CD4-positive, CD25-positive, alpha-beta regulatory T cell (primary cell): ENCODE results near the gene INMT. TPM values are rescaled to one million over a fixed set of nuclear protein-coding genes. Genes with fewer than 3 reads are reported as not detected.
A peak's percentile ranks its signal among the peaks of the same experiment; 100 is the strongest.

Experiments
- ATAC-seq, 2 donors: fragments of 150-1000 bp; cut with Tn5 transposase; one replicate each; pipeline ENCODE4 v1.10.0; 2021; ENCODE audit warnings: low read depth in 2 of 2, moderate number of reproducible peaks in 2 of 2, moderate library complexity in 1 of 2
- DNase-seq, 3 donors: peaks; one replicate each; pipeline versions ENCODE4 v3.0.0 to v3.0.0-alpha.2; 2012 to 2022; ENCODE audit warnings: mixed read lengths in 1 of 3
- H3K27ac ChIP-seq: one replicate; pipeline ENCODE4 v1.7.0; 2013; ENCODE audit warnings: mild to moderate bottlenecking, low read length; ENCODE audit not compliant: insufficient read depth, poor library complexity, severe bottlenecking
- H3K27me3 ChIP-seq: one replicate; pipeline ENCODE4 v1.7.0; 2013; ENCODE audit warnings: low read length; ENCODE audit not compliant: control insufficient read depth, insufficient read depth
- H3K36me3 ChIP-seq: one replicate; pipeline ENCODE4 v1.7.0; 2013; ENCODE audit warnings: mild to moderate bottlenecking, low read length, moderate library complexity; ENCODE audit not compliant: control insufficient read depth, insufficient read depth
- H3K4me1 ChIP-seq: 2 replicates; pipeline ENCODE4 v1.7.0; 2013; ENCODE audit warnings: mild to moderate bottlenecking, low read length; ENCODE audit not compliant: insufficient read depth, control insufficient read depth, poor library complexity, severe bottlenecking
- H3K4me3 ChIP-seq: one replicate; pipeline ENCODE4 v1.7.0; 2013; ENCODE audit warnings: low read depth, mild to moderate bottlenecking, low read length, moderate library complexity
- H3K9me3 ChIP-seq, 2 experiments: 1 replicate in 1 of 2; 2 replicates in 1 of 2; pipeline ENCODE4 v1.7.0; 2013; ENCODE audit warnings: low read length in 2 of 2, mild to moderate bottlenecking in 1 of 2, moderate library complexity in 1 of 2; ENCODE audit not compliant: control insufficient read depth in 2 of 2
- H3K27ac Mint-ChIP-seq, 3 donors: one replicate each; pipeline ENCODE4 v1.8.0; 2020 to 2022; ENCODE audit warnings: mild to moderate bottlenecking in 3 of 3, mixed read lengths in 3 of 3, moderate library complexity in 2 of 3
- H3K27me3 Mint-ChIP-seq: one replicate; pipeline ENCODE4 v1.8.0; 2022; ENCODE audit warnings: mild to moderate bottlenecking, mixed read lengths
- H3K36me3 Mint-ChIP-seq: one replicate; pipeline ENCODE4 v1.8.0; 2020; ENCODE audit warnings: mixed read lengths
- H3K4me1 Mint-ChIP-seq, 4 donors: one replicate each; pipeline ENCODE4 v1.8.0; 2020 to 2022; ENCODE audit warnings: mixed read lengths in 4 of 4, mild to moderate bottlenecking in 1 of 4
- H3K4me3 Mint-ChIP-seq, 4 donors: one replicate each; pipeline ENCODE4 v1.8.0; 2020 to 2022; ENCODE audit warnings: mild to moderate bottlenecking in 4 of 4, mixed read lengths in 4 of 4, moderate library complexity in 3 of 4
- H3K9me3 Mint-ChIP-seq, 7 donors: one replicate each; pipeline ENCODE4 v1.8.0; 2020 to 2022; ENCODE audit warnings: mixed read lengths in 7 of 7, mild to moderate bottlenecking in 3 of 7, moderate library complexity in 2 of 7
- polyA plus RNA-seq, 4 donors: library from polyadenylated mRNA; unstranded; fragments of 300-500 nt; fragmentation: Illumina TruSeq; gene quantifications; one replicate each; pipeline ENCODE4 v1.2.3, GENCODE V29; 2021
- total RNA-seq: library from RNA; stranded (reverse); gene quantifications from one replicate; pipeline ENCODE4 v1.2.3, GENCODE V29; 2022

The INMT gene
- total and polyA plus RNA-seq, 5 donors from 2014 or later = 0.14 to 0.16 TPM; not detected in 3

GRCh38 chr7:30707391-30708357 is 44.3 kb upstream of the INMT start:
- peak overlapping the region in 1 of 3 donors; percentile 16 for H3K27ac Mint-ChIP-seq

DNA sequence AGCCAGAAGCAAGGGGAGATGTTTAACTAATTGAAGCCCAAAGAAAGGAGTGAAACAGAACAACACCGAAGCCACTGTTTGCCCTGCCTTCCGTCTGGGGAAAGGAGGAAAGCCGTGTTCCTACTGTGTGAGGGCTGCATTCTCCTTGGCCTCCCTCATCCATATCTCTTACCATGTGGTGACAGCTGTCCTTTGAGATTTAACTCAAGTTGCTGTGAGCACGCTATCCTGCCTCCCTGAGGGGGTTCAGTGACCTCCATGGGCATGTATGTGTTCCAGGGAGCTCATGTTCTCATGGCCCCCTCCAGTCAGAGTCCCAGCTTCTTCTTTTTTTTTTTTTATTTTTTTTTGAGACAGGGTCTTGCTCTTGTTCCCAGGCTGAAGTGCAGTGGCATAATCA is 43.5 kb upstream of the INMT start:
- no peaks in the 10 kb centered on the region for H3K9me3 ChIP-seq
- ATAC-seq = no peak
- peaks cover 12% of the 10 kb centered on the region for H3K27me3 Mint-ChIP-seq
- no peaks in the 10 kb centered on the region for H3K4me1 ChIP-seq
- no peaks in the 10 kb centered on the region for H3K36me3 Mint-ChIP-seq
- no peak for DNase-seq
- H3K27me3 ChIP-seq = no peaks in the 10 kb centered on the region
- H3K4me1 Mint-ChIP-seq = peaks cover 0 to 2% (median under 1%) of the 10 kb centered on the region in 4 donors
- no peak overlapping the region for H3K4me3 Mint-ChIP-seq
- H3K9me3 Mint-ChIP-seq = no peaks in the 10 kb centered on the region
- H3K27ac Mint-ChIP-seq = peak overlapping the region in 1 of 3 donors; percentile 16
- H3K27ac ChIP-seq = no peak overlapping the region
- no peak overlapping the region for H3K4me3 ChIP-seq
- H3K36me3 ChIP-seq = no peaks in the 10 kb centered on the region

More at GRCh38 chr7:30707391-30708357, 44.3 kb upstream of the INMT start:
- H3K9me3 Mint-ChIP-seq = no peaks in the 10 kb centered on the region
- no peaks in the 10 kb centered on the region for H3K4me1 ChIP-seq
- no peaks in the 10 kb centered on the region for H3K36me3 Mint-ChIP-seq
- ATAC-seq = no peak
- H3K27me3 Mint-ChIP-seq = peaks cover 19% of the 10 kb centered on the region
- H3K4me1 Mint-ChIP-seq = peaks cover 0 to 8% (median under 1%) of the 10 kb centered on the region in 4 donors
- no peak for DNase-seq
- no peak overlapping the region for H3K4me3 Mint-ChIP-seq
- H3K9me3 ChIP-seq = no peaks in the 10 kb centered on the region
- H3K27ac ChIP-seq = no peak overlapping the region
- no peaks in the 10 kb centered on the region for H3K27me3 ChIP-seq
- no peak overlapping the region for H3K4me3 ChIP-seq
- no peaks in the 10 kb centered on the region for H3K36me3 ChIP-seq

DNA sequence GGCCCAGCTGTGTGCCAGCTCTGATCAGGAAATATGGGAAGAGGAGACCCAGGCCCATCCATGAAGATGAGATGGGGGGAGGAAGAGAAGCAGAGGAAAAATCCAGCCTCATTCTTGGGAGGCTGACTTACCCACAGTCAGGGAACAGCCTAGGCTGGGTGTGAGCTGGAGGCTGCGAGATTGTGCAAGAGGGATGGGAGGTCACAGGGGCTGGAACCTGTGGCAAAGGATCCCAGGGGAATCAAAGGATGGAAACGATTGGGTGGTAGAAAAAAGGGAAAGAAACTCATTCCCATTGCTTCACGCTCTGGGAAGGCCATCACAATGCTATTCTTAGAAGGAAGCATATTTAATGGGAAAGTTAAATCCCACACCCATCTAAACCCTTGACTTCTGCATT is 43.0 kb upstream of the INMT start:
- DNase-seq (no peak), ATAC-seq (no peak)
- peaks cover 0 to 2% (median 0%) of the 10 kb centered on the region in 4 donors for H3K4me1 Mint-ChIP-seq
- H3K27me3 Mint-ChIP-seq = peaks cover 12% of the 10 kb centered on the region
- no peaks in the 10 kb centered on the region for H3K4me1 ChIP-seq
- H3K4me3 ChIP-seq = no peak overlapping the region
- H3K27ac Mint-ChIP-seq = no peak overlapping the region
- H3K36me3 ChIP-seq = no peaks in the 10 kb centered on the region
- H3K36me3 Mint-ChIP-seq = no peaks in the 10 kb centered on the region
- no peak overlapping the region for H3K4me3 Mint-ChIP-seq
- no peaks in the 10 kb centered on the region for H3K9me3 ChIP-seq
- no peaks in the 10 kb centered on the region for H3K27me3 ChIP-seq
- H3K9me3 Mint-ChIP-seq = no peaks in the 10 kb centered on the region
- H3K27ac ChIP-seq = no peak overlapping the region

- peaks cover 3% of the 10 kb centered on the region for H3K36me3 Mint-ChIP-seq
- no peaks in the 10 kb centered on the region for H3K27me3 ChIP-seq
- no peaks in the 10 kb centered on the region for H3K9me3 ChIP-seq
- H3K4me3 ChIP-seq = no peak overlapping the region
- H3K4me1 Mint-ChIP-seq = peaks cover 0 to 2% (median 0%) of the 10 kb centered on the region in 4 donors
- peaks cover 12% of the 10 kb centered on the region for H3K27me3 Mint-ChIP-seq
- no peak for DNase-seq
- ATAC-seq = no peak
- H3K4me3 Mint-ChIP-seq = no peak overlapping the region
- H3K36me3 ChIP-seq = no peaks in the 10 kb centered on the region
- no peak overlapping the region for H3K27ac ChIP-seq
- no peaks in the 10 kb centered on the region for H3K4me1 ChIP-seq
- H3K27ac Mint-ChIP-seq = no peak overlapping the region
- peaks cover 0 to 2% (median 0%) of the 10 kb centered on the region in 7 donors for H3K9me3 Mint-ChIP-seq
These were observed 42.4 kb upstream of the INMT start for GRCh38 chr7:30709549-30709948.

DNA sequence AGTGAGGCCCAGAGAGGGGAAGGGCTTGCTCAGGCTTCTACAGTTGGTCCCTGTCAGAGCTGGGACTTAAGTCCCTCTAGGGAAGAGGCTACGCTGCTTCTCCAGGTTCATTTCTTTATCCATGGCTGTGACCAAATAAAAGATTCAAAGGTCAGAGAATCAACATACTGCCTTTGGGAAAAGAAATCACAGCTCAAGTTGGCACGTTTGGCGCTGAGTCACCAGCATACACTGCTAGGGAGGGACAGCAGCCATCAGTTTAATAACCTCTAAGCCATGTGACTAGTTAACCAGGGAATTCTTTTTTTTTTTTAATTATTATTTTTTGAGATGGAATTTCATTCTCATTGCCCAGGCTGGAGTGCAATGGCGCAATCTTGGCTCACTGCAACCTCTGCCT is 41.3 kb upstream of the INMT start:
- H3K4me3 Mint-ChIP-seq = no peak overlapping the region
- no peak overlapping the region for H3K27ac ChIP-seq
- DNase-seq (no peak), ATAC-seq (no peak)
- no peaks in the 10 kb centered on the region for H3K27me3 ChIP-seq
- no peak overlapping the region for H3K27ac Mint-ChIP-seq
- H3K4me3 ChIP-seq = no peak overlapping the region
- peaks cover 0 to 9% (median 0%) of the 10 kb centered on the region in 7 donors for H3K9me3 Mint-ChIP-seq
- H3K4me1 ChIP-seq = no peaks in the 10 kb centered on the region
- H3K9me3 ChIP-seq = no peaks in the 10 kb centered on the region
- H3K36me3 ChIP-seq = no peaks in the 10 kb centered on the region
- peaks cover 14% of the 10 kb centered on the region for H3K36me3 Mint-ChIP-seq
- peaks cover 12% of the 10 kb centered on the region for H3K27me3 Mint-ChIP-seq
- H3K4me1 Mint-ChIP-seq = peaks cover 0 to 4% (median 0%) of the 10 kb centered on the region in 4 donors

- no peak for ATAC-seq
- DNase-seq = no peak
- Histone ChIP-seq H3K4me1 (no peaks in the 10 kb centered on the region), H3K4me3 (no peak overlapping the region), H3K36me3 (peaks cover 6% of the 10 kb centered on the region), H3K9me3 (peaks cover 7 to 9% of the 10 kb centered on the region in 2 experiments), H3K27ac (no peak overlapping the region), H3K27me3 (no peaks in the 10 kb centered on the region)
- Mint-ChIP-seq H3K36me3 (peaks cover 33% of the 10 kb centered on the region), H3K27ac (no peak overlapping the region), H3K4me3 (no peak overlapping the region), H3K4me1 (peaks cover 0 to 4% (median 0%) of the 10 kb centered on the region in 4 donors), H3K27me3 (peaks cover 12% of the 10 kb centered on the region), H3K9me3 (peaks cover 5 to 20% (median 10%) of the 10 kb centered on the region in 7 donors)
These were observed 38.5 kb upstream of the INMT start for GRCh38 chr7:30713392-30713791.

- Mint-ChIP-seq H3K27ac (no peak overlapping the region), H3K4me3 (no peak overlapping the region), H3K36me3 (peaks cover 40% of the 10 kb centered on the region), H3K4me1 (peaks cover 0 to 4% (median 0%) of the 10 kb centered on the region in 4 donors), H3K9me3 (peaks cover 5 to 28% (median 12%) of the 10 kb centered on the region in 7 donors), H3K27me3 (peaks cover 12% of the 10 kb centered on the region)
- no peaks in the 10 kb centered on the region for H3K4me1 ChIP-seq
- H3K27ac ChIP-seq = no peak overlapping the region
- H3K36me3 ChIP-seq = peaks cover 6% of the 10 kb centered on the region
- ATAC-seq = no peak
- DNase-seq = no peak
- no peaks in the 10 kb centered on the region for H3K27me3 ChIP-seq
- no peak overlapping the region for H3K4me3 ChIP-seq
- H3K9me3 ChIP-seq = peaks cover 9 to 13% of the 10 kb centered on the region in 2 experiments
These were observed 37.8 kb upstream of the INMT start for GRCh38 chr7:30714129-30714528.
